Activated CD8-positive, alpha-beta memory T cell treated with anti-CD3 and anti-CD28 coated beads, Interleukin-2, amount 50 U/mL, for 24 hours (primary cell): ENCODE data around the gene POLE.

ENCODE experiments used
- DNase-seq: peaks from one replicate; pipeline ENCODE4 v3.0.0-alpha.2; 2020; ENCODE audit errors: extremely low read depth

POLE gene

DNA sequence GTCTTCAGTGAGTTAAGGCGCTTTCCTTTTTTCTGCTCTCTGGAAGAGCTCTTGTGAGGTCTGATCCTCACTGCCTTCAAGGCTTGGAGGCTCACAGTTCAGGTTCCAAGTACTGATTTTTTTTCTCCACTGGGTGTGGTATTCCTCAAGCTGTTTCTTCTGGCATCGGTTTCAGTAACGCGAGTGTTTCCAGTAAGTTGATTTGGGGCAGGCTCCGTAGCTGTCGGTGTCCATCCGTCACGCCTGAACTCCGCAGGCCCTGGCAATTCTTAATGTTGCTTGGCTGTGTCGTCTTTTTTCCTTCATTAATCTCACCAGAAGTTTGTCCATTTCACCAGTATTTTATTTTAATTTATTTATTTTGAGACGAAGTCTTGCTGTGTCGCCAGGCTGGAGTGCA lies 107.4 kb downstream of the POLE start:
- no peak for DNase-seq

DNA sequence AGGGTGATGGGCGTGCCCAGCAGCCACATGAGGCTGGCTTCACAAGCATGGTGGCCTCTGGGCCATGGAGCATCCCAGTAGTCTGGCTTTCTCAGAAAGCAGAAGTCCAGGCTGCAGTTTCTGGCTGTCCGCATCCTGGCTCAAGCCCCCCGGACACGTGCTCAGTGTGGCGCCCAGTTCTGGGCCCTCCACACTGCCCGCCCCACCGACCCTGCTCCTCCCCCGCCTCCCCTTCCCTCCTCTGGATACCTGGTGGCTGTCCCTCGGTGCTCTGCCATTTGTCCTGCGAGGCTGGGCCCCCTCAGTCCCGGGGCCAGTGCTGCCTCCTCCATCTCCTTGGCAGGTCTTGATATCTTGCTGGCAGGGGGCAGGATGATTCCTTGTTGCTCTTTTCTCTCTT lies 108.3 kb downstream of the POLE start:
- DNase-seq: no peak

DNA sequence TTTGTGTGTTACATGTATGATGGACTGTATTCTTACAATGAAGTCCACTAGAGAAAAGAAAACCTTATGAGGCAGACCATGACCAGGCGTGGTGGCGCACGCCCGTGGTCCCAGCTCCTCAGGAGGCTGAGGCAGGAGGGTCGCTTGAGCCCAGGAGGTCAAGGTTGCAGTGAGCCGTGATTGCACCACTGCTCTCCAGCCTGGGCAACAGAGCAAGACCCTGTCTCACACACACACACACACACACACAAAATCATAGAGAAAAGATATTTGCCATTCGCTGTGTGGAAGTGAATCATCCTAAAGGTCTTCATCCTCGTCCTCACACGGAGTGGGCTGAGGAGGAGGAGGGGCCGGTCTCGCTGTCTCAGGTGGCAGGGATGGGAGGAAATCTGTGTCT lies 109.0 kb downstream of the POLE start:
- no peak for DNase-seq

DNA sequence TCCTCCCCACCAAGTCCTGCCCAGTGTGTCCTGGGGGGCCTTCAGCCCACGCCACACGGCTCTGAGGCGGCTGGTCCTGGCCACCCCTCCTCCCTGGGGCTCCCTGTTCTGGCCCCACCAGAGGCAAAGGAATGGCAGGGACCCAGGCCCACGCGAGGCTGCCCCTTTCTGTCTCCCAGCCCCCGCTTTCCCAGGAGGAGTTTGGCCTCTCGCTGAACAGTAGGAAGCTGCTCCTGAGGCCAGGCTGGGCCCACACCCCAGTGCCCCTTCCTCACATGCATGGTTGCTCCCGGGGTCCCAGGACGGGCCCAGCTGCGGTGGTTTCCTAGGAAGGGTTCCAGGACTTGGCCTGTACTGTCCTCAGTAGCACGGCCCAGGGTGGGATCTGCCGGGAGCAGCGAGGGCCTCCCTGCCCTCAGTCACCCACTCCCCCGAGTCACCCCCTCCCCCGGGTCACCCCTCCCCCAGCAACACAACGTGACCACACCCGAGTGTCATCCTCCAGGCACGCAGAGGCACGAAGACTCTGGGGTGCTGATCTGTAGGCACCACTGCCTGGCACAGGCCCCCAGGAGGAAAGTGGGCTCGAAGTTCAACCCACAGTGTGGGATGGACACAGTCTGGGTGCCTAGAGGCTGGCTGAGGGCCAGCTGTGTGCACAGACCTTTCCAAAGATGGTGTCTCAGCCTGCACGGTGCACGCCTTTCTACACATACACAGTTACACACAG lies 109.8 kb downstream of the POLE start:
- DNase-seq: no peak

DNA sequence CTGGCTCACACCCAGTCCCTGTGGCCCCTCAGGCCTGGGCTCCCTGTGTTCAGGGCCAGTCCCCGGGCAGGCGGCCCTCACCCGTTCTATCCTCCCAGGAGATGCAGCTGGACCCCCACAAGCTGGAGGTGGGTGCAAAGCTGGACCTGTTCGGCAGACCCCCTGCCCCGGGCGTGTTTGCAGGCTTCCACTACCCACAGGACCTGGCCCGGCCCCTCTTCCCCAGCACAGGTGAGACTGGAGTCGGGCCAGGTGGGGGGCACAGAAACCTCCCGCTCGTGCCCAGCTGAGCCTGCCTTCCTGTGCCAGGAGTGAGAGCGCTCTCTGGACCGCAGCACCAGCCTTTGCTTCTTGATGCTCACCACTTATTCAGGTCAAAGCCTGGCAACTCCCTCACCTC lies 110.4 kb downstream of the POLE start:
- no peak for DNase-seq

DNA sequence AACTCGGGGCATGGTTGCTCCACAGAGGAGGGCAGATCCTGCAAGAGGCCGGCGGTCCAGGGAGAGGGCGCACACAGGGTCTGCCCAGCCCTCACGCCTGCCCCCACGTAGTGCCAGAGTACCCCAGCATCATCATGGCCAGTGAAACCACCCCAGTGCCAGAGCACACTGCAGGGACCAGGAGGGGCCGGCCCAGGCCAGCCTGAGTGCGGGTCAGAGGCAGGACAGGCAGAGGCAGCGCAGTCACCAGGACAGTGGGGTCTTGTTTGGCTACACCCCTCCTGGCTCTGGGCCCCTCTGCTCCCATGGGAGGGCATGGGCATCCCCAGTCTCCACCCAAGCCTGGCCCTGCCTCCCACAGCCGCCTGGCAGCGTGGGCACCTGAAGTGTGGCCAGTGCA lies 111.5 kb downstream of the POLE start:
- no peak for DNase-seq

DNA sequence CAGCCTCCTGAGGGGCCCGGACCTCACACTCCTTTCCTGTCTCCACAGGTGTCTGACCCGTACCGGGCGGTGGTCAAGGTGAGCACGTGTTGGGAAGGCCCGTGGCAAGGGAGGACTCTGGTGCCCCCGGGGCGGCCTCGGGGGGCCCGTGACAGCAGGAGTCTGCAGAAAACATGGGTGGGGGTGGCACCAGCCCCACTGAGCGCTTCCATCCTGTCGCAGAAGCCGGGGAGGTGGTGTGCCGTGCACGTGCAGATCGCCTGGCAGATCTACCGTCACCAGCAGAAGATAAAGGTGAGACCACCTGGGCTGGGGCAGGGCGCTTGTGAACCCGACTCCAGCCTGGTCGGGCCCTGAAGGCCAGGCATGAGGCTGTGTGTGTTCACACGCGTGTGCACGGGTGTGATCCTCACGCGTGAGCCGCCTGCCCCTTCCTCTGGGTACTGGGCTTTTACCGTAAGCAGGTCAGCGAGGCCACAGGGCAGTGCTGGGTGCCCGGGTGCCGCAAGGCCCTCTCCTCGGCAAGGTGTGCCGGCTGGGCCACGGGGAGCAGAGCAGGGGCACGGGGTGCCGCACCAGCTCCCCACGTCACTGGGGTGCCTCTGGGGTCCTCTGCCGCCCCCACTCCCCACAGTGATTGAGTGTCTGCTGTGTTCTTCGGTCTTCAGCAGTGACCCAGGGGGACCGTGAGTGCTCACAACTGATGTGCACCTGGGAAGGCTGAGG lies 112.7 kb downstream of the POLE start:
- DNase-seq: no peak
